Panc1 (cell line): ENCODE data around the gene FRMD7.

ENCODE experiments used
- CTCF ChIP-seq: fragments of 450-650 bp; IDR thresholded peaks from 2 replicates; pipeline ENCODE4 v1.5.1; 2017; ENCODE audit warnings: mild to moderate bottlenecking
- POLR2AphosphoS5 ChIP-seq: IDR thresholded peaks from 2 replicates; pipeline ENCODE4 v1.6.1; 2012; ENCODE audit warnings: mild to moderate bottlenecking, low read depth, low read length, moderate library complexity

DNA sequence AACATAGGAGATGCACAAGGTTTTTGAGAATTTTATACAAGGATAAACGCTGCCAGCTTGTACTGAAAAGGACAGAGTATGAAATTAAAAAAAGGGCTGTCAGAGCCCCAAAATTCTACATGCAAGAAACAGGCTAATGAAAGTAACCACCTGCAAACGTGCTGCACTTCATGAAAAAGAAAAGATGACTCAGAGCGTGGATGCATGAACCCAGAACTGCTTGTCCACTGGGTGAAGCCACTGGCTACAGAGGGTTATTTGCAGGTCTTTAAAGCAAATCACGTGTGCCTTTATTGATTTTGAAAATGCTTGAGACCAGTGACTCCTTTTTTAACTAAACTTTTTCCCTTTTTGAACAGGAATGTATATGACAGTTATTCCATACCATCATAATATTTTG, 25.3 kb upstream of the FRMD7 start:
- TF ChIP-seq CTCF, result no peak
- TF ChIP-seq POLR2AphosphoS5, result no peak
